NCI-H2171 treated with DMSO at 0.1 percent for 48 hours (cell line): ENCODE data around the gene NUDT4.
A peak's percentile ranks its signal among the peaks of the same experiment; 100 is the strongest.
"Not testable (repeated sequence)": the region's sequence is repeated elsewhere in the genome, so short reads cannot be mapped to it uniquely, and the experiment has no call there.

Experiments
- DNase-seq: peaks from one replicate; lab custom pipeline; 2025; lab: John Stamatoyannopoulos, UW

The NUDT4 gene

GRCh38 chr12:93402333-93403311, 24.9 kb downstream of the NUDT4 start:
- no peak for DNase-seq

GRCh38 chr12:93403988-93404803, 26.5 kb downstream of the NUDT4 start:
- DNase-seq, result peak; percentile 73

- DNase-seq, result no peak
These were observed 27.5 kb downstream of the NUDT4 start for GRCh38 chr12:93404961-93405849.

GRCh38 chr12:93407054-93407962, 29.6 kb downstream of the NUDT4 start:
- DNase-seq, result no peak

GRCh38 chr12:93407963-93408283, 30.2 kb downstream of the NUDT4 start:
- DNase-seq, result no peak

DNA sequence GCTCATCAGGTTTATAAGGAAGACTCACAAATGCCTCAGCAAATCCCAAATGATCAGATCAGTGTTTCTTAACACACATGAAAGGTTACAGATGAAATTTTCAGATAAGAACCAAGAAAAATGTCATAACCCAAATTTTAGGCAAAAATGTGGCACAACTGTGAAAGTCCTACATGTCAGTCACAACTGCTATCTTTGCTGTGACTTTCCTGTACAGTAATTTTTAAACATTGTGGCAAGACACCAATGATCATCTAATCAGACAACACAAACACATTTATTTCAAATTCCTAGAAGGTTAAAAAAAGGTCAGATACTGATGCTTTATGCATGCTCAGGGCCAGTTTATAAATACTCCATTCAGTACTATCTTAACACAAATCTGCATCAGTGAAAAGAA, 31.1 kb downstream of the NUDT4 start:
- no peak for DNase-seq

DNA sequence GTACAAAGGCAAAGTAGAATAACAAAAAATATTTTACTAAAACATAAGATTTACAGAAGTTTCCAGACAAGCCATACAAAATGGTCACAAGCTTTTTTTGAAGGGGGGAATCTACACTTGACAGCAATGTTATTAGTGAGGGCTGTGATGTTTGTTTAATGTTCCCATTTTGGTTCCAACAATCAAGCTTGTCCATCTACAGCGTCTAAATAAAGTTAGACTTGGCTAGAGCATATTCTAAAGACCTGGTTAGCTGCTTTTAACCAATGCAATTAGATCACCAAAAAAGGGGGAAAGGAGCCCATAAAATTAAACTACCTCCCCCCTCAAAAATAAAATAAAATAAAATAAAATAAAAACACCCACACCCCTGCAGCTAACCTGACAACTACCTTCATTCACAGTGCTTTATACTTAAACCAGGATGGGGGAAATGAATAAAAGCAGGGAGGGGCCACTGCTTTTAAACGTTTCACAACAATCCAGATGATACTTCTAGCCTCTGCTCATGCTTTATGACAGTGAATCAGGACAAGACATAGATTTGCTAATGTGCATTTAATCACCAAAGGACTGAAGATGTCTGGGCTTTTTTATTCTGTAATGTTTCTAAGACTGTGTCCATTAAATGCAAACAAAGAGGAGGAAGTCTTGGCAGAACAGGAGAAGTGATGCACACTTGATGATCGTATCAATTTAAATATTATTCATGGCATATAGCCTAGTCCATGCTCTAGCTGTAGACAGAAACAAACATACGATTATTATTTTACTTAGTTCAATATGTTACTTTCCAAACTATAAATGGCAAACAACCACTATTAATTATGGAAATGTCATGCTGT, 31.8 kb downstream of the NUDT4 start:
- DNase-seq, result not testable (repeated sequence)

DNA sequence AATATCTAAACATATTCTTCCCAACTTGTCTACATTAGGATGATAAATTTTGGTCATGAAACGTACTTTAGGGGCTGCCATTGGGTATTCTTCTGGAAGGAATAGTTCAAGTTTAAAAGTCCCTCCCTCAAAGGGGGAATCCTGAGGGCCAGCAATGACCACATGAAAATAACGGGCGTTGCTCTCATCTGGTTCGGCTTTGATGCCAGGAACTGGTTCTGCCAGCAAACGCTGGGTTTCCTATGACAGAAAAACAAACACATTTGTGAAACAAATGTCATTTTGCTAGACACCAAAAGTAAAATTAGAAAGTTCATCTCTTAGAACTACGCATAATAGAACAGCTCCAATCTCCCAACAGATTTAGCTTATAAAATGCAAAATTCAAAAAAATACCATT, 33.3 kb downstream of the NUDT4 start:
- DNase-seq, result not testable (repeated sequence)

DNA sequence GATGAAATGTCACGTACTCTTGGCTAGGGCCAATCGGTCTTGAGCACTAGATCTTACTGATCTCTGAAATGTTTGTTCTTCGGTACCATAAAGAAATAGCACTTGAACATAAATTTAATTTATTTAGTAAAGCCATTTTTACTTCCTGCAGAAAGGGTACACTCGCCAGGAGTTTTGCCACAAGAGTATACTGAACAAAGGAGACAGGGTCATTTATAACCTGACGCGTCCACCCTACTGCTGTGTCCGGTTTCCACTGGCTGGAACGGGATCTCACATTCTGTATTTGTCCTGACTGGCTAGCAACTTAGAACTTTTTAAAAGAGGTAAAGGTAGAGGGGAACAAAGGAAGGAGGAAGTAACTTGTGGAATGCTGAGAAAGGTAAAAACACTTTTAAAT, 34.7 kb downstream of the NUDT4 start:
- DNase-seq, result not testable (repeated sequence)

DNA sequence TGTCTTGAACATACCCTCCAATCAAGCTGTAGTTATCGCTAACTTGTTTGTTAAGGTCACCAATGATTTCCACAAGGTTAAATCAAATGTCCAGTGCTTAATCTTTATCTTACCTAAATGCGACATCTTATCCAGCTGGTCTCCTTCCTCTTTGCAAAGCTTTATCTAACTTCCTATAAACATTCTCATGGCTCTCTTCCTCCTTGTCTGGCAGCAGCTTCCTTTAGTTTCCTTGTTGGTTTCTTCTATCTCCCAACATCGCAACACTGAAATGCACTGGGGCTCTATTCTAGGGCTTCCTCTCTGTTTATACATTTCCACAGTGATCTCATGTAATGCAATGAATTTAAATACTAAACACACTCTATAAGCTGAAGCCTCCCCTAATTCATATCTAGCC, 35.3 kb downstream of the NUDT4 start:
- DNase-seq, result no peak

DNA sequence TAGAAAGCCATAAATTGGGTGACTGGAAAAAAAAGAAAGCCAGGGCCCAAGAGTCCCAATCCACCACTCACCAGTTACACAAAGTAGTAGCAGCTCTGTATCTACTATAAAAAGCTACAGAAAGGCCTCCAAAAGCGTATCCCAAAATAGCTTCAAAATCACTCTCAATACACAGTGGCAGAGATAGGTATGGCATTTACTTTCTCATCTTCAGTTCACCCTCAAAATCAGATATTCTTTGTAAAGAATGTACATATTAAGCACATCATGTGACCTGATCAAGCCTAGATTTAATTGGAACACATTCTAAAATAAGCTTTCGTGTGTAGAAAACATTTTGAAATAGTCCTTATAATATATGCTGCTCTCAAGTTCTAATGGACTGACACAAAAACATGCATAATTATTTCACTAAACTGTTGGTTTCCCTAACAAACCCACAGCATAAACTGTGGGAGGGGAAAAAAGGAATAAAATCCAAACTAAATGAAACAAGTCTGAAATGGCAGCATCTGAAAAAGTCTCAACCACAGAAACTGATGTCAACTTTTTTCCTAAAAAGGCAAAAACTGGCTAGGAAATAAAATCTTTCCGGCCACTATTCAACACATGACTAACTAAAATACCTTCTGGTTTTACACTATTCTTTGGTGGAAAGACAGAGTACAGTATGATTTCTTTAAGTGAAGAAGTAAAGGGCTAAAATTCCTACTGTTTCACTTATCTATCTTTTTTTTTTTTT, 38.2 kb downstream of the NUDT4 start:
- no peak for DNase-seq

DNA sequence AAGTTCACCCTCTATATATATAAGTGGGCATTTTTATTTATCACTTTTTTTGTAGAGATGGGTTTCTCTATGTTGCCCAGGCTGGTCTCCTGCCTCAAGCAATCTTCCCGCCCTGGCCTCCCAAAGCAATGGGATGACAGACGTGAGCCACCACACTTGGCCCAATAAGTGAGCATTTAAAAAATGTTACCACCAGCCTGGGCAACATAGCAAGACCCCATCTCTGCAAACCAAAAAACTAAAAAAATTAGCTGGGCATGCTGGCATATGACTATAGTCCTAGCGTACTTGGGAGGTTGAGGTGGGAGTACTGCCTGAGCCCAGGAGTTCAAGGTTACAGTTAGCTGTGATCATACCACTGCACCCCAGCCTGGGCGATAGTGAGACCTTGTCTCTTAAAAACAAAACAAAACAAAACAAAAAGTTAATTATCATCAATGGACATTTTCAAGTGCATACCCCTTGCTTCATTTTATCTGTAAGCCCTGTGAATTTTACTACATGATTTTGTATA, 40.3 kb downstream of the NUDT4 start:
- DNase-seq, result no peak

DNA sequence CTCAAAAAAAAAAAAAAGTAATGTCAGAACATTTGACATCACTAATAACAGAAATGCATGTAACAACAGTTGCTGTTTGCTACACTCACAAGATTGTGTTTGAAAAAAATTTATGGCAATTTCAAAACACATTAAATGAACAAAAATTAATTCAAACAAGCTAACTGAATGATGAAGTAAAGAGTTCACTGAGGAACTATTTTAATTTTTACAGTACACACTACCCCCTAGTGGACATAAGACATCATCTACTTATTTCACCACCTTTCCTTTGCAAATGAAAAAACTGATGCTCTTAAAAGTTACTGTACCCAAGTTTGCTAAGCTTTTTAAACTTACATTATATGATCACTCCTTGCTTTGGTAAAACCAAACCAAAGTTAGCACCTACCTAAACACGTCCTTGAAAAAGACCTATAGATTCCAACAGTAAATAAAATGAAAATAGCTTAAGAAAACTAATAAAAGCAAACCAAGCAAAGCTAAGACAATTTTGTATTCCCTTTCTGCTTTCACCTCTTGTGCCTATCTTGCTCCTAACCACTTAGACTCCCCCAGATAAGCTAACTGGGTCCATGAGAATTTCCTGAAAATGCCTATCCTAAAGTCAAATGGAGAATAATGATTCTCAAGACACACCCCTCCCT, 41.8 kb downstream of the NUDT4 start:
- peak; percentile 64 for DNase-seq

- no peak for DNase-seq
These were observed 44.3 kb downstream of the NUDT4 start for GRCh38 chr12:93422050-93422449.

- DNase-seq, result no peak
These were observed 48.1 kb downstream of the NUDT4 start for GRCh38 chr12:93425736-93426411.

DNA sequence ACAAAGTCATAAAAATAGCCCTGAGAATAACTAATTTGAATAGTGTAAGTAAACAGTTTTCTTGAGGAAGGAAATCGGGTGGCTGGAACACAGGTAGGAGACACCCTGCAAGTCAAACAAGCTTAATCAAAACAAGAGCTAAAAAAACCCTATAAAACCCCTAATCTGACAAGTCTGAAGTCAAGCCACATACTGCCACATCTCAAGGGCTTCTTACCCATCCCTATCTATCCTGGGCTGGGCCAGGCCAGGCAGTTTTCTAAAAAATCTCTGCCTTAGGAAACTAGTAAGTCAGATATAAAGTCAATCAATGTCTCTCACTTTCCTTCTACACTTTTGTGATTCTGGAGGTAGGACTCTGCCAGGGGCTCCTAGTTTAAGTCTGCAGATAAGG, 48.7 kb downstream of the NUDT4 start:
- no peak for DNase-seq

GRCh38 chr12:93427779-93428564, 50.2 kb downstream of the NUDT4 start:
- peak; percentile 20 for DNase-seq
